Endothelial cell of umbilical vein (primary cell): Measurements from ENCODE around the gene UGCG. TPM values are rescaled to one million over a fixed set of nuclear protein-coding genes. Genes with fewer than 3 reads are reported as not detected.

ENCODE experiments used
- BruUV-seq: library from RNA; stranded (reverse); fragments of 400-500 nt; replicated peaks from 2 replicates; lab custom pipeline; 2021; lab: Mats Ljungman, UMichigan
- CTCF ChIA-PET: fragments of 300-600, 350-600 bp; sonication (Branson Sonifier 250); formaldehyde crosslinking; loops from one replicate; lab custom pipeline; 2021; ENCODE audit warnings: antibody characterized with exemption, inconsistent platforms; lab: Charles Lee
- POLR2A ChIA-PET: fragments of 300-600, 350-600 bp; sonication (Branson Sonifier 250); formaldehyde crosslinking; loops from one replicate; lab custom pipeline; 2021; ENCODE audit warnings: antibody characterized with exemption, inconsistent platforms; lab: Charles Lee
- DNase-seq: peaks from one replicate; pipeline ENCODE4 v3.0.0-alpha.2; 2011; ENCODE audit warnings: low read depth, low spot score
- FAIRE-seq: peaks from 2 replicates; lab custom pipeline; 2011; peaks lifted over from hg19 to GRCh38; lab: Jason Lieb, UNC
- H2AFZ ChIP-seq: 2 replicates; pipeline ENCODE4 v1.6.0; 2012; ENCODE audit warnings: low read depth, low read length, control low read depth, inconsistent platforms
- H3K27ac ChIP-seq: 2 replicates; pipeline ENCODE4 v1.5.1; 2011; ENCODE audit warnings: low read depth, mild to moderate bottlenecking, control low read depth, low read length, moderate library complexity; ENCODE audit not compliant: insufficient read depth
- H3K27me3 ChIP-seq, 2 experiments: 2 replicates each; pipeline versions ENCODE4 v1.6.0 to v1.6.1; 2011; ENCODE audit warnings: low read length in 2 of 2, mixed read lengths in 1 of 2; ENCODE audit not compliant: control insufficient read depth in 2 of 2, insufficient read depth in 2 of 2
- H3K36me3 ChIP-seq, 2 experiments: 2 replicates in 1 of 2; 3 replicates in 1 of 2; pipeline ENCODE4 v1.5.1; 2011; ENCODE audit warnings: low read length in 2 of 2, mild to moderate bottlenecking in 1 of 2, moderate library complexity in 1 of 2; ENCODE audit not compliant: control insufficient read depth in 2 of 2, insufficient read depth in 2 of 2; ENCODE audit errors: extremely low read depth in 1 of 2
- H3K4me1 ChIP-seq: 3 replicates; pipeline ENCODE4 v1.5.1; 2011; ENCODE audit warnings: mild to moderate bottlenecking, low read length; ENCODE audit not compliant: control insufficient read depth, insufficient read depth; ENCODE audit errors: extremely low read depth
- H3K4me2 ChIP-seq: 2 replicates; pipeline ENCODE4 v1.6.1; 2011; ENCODE audit warnings: low read length, control low read depth, mixed read lengths; ENCODE audit not compliant: insufficient read depth
- H3K4me3 ChIP-seq, 3 experiments: fragments of 200-600 bp in 1 of 3; sonication (generic), shearing (Covaris generic) in 1 of 3; replicated peaks in 1 of 3; 2 replicates each; pipeline ENCODE4 v1.5.1; 2011 to 2016; ENCODE audit warnings: control low read depth in 3 of 3, low read length in 3 of 3, mild to moderate bottlenecking in 2 of 3, inconsistent platforms in 1 of 3, low read depth in 1 of 3, moderate library complexity in 1 of 3; ENCODE audit not compliant: insufficient read depth in 1 of 3
- H3K79me2 ChIP-seq: 2 replicates; pipeline ENCODE4 v1.6.0; 2012; ENCODE audit warnings: low read length, inconsistent platforms; ENCODE audit not compliant: control insufficient read depth, insufficient read depth
- H3K9ac ChIP-seq: replicated peaks from 2 replicates; pipeline ENCODE3; 2011; ENCODE audit warnings: low read length, control low read depth; ENCODE audit not compliant: insufficient read depth; ENCODE audit errors: extremely low read depth
- H3K9me1 ChIP-seq: replicated peaks from 3 replicates; pipeline ENCODE4 v1.6.0; 2011; ENCODE audit warnings: mild to moderate bottlenecking, low read length; ENCODE audit not compliant: control insufficient read depth, insufficient read depth; ENCODE audit errors: extremely low read depth
- H3K9me3 ChIP-seq: replicated peaks from 2 replicates; pipeline ENCODE4 v1.5.1; 2012; ENCODE audit warnings: low read length, inconsistent platforms; ENCODE audit not compliant: control insufficient read depth, insufficient read depth
- H4K20me1 ChIP-seq: replicated peaks from 2 replicates; pipeline ENCODE3; 2011; ENCODE audit warnings: mild to moderate bottlenecking, low read length; ENCODE audit not compliant: control insufficient read depth, insufficient read depth; ENCODE audit errors: extremely low read depth
- EZH2 ChIP-seq: IDR thresholded peaks from 2 replicates; pipeline ENCODE4 v1.6.1; 2012; ENCODE audit warnings: borderline replicate concordance, low read depth, mild to moderate bottlenecking, moderate library complexity, low read length, inconsistent platforms; ENCODE audit not compliant: severe bottlenecking
- FOS ChIP-seq: IDR thresholded peaks from 2 replicates; pipeline ENCODE4 v1.6.1; 2011; ENCODE audit warnings: mild to moderate bottlenecking, low read length, moderate library complexity, borderline replicate concordance; ENCODE audit not compliant: insufficient read depth
- GATA2 ChIP-seq: IDR thresholded peaks from 2 replicates; pipeline ENCODE4 v1.7.0; 2011; ENCODE audit warnings: low read depth, mild to moderate bottlenecking, moderate library complexity, mixed read lengths, low read length; ENCODE audit not compliant: insufficient read length, insufficient read depth
- JUN ChIP-seq: IDR thresholded peaks from 2 replicates; pipeline ENCODE4 v1.6.1; 2011; ENCODE audit warnings: borderline replicate concordance, low read depth; ENCODE audit not compliant: insufficient read length, insufficient read depth
- MYC ChIP-seq: IDR thresholded peaks from one replicate; pipeline ENCODE4 v1.6.1; 2011; ENCODE audit warnings: mild to moderate bottlenecking, low read depth, low read length
- POLR2A ChIP-seq: IDR thresholded peaks from 2 replicates; pipeline ENCODE4 v1.6.1; 2012; ENCODE audit warnings: low read depth, mild to moderate bottlenecking, control low read depth, low read length
- POLR2AphosphoS5 ChIP-seq: IDR thresholded peaks from 2 replicates; pipeline ENCODE4 v1.6.1; 2012; ENCODE audit warnings: low read depth, mild to moderate bottlenecking, control low read depth, low read length, moderate library complexity; ENCODE audit not compliant: insufficient read depth
- dilution Hi-C: fragments of 300-500 bp; cut with MboI; formaldehyde crosslinking; loops from one replicate; pipeline ENCODE4 v1.15.0; 2019; ENCODE audit warnings: low sequenced_read_pairs; ENCODE audit not compliant: extremely low pct_ligation_motif_present
- intact Hi-C: fragments of 100-400 bp; cut with micrococcal nuclease; formaldehyde crosslinking; loops from one replicate; pipeline ENCODE4 v1.10.0; 2022
- polyA plus RNA-seq, 4 experiments: library from polyadenylated mRNA; depleted of rRNA in 3 of 4; stranded (reverse) in 3 of 4; unstranded in 1 of 4; fragments of >200 nt; gene quantifications; 2 replicates each; pipeline versions ENCODE4 v1.2.1 to v1.2.3, GENCODE V29; 2011 to 2012; ENCODE audit warnings: missing spikeins in 1 of 4
- total RNA-seq: library from RNA; stranded (reverse); gene quantifications from 2 replicates; pipeline ENCODE4 v1.2.3, GENCODE V29; 2021
- TF ChIP-seq, protein P1 (sequence below), 2 donors: IDR thresholded peaks; 1 replicate in 1 of 2; 2 replicates in 1 of 2; pipeline ENCODE4 v1.5.1; 2011; ENCODE audit warnings: low read length in 2 of 2, mild to moderate bottlenecking in 2 of 2, moderate library complexity in 2 of 2, control low read depth in 1 of 2, inconsistent platforms in 1 of 2, low read depth in 1 of 2; ENCODE audit not compliant: insufficient read depth in 1 of 2; ENCODE audit errors: extremely low read depth in 1 of 2
- TF ChIP-seq, protein P2 (sequence below): IDR thresholded peaks from 2 replicates; pipeline ENCODE4 v1.6.1; 2011; ENCODE audit not compliant: insufficient read depth, insufficient read length

Gene UGCG
- total and polyA plus RNA-seq, 2 donors (not counting 3 experiments of a cell fraction or from before 2014, with no cell fraction given) = 28.5 to 38.5 TPM

DNA sequence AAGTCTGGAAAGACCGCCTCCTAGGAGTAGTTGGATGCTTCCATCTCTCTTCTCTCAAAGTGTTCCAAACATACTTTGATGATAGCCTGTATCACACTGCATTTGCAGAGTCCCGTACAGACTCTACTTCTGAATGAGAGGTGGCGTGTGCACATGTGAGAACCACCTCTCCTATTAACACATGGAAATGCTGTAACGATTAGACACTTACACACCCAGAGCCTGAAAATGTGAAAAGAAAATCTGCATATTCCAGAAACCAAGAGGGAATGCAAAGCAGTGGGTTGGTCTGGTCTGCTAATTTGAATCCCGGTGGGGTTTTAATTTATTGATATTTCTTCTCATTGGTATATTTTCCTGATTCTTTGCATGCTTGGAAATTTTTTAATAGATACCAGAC is 10.5 kb downstream of the UGCG start:
- Histone ChIP-seq H3K4me2 (no peak overlapping the region), H2AFZ (no peak overlapping the region), H3K9ac (no peak overlapping the region), H3K27me3 (no peaks in the 10 kb centered on the region), H3K4me3 (no peak overlapping the region), H3K27ac (no peak overlapping the region), H3K79me2 (peaks cover 98% of the 10 kb centered on the region), H4K20me1 (peaks cover 8% of the 10 kb centered on the region), H3K9me1 (no peaks in the 10 kb centered on the region), H3K36me3 (peaks cover 0 to 2% of the 10 kb centered on the region in 2 experiments), H3K9me3 (no peaks in the 10 kb centered on the region), H3K4me1 (peaks cover 10% of the 10 kb centered on the region)
- DNase-seq = no peak
- CTCF ChIA-PET = interaction anchor here (0.9 to 1.2 kb wide), 2 partner anchors 9 to 148 kb away, joined by 3 read pairs; no protein-coding TSS in a partner anchor
- POLR2A ChIA-PET = no interaction called here
- FAIRE-seq = no peak
- no peak for TF ChIP-seq FOS
- TF ChIP-seq, protein P1, sequence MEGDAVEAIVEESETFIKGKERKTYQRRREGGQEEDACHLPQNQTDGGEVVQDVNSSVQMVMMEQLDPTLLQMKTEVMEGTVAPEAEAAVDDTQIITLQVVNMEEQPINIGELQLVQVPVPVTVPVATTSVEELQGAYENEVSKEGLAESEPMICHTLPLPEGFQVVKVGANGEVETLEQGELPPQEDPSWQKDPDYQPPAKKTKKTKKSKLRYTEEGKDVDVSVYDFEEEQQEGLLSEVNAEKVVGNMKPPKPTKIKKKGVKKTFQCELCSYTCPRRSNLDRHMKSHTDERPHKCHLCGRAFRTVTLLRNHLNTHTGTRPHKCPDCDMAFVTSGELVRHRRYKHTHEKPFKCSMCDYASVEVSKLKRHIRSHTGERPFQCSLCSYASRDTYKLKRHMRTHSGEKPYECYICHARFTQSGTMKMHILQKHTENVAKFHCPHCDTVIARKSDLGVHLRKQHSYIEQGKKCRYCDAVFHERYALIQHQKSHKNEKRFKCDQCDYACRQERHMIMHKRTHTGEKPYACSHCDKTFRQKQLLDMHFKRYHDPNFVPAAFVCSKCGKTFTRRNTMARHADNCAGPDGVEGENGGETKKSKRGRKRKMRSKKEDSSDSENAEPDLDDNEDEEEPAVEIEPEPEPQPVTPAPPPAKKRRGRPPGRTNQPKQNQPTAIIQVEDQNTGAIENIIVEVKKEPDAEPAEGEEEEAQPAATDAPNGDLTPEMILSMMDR (IDR thresholded peaks at IDR 0.05; ENCODE audit: extremely low read depth in 1 of 2, insufficient read depth in 1 of 2, low read depth in 1 of 2, low read length in 2 of 2) = no peak
- TF ChIP-seq POLR2AphosphoS5 = no peak
- no peak for TF ChIP-seq JUN
- TF ChIP-seq POLR2A = no peak
- TF ChIP-seq EZH2 = no peak
- TF ChIP-seq GATA2 = no peak
- TF ChIP-seq, protein P2, sequence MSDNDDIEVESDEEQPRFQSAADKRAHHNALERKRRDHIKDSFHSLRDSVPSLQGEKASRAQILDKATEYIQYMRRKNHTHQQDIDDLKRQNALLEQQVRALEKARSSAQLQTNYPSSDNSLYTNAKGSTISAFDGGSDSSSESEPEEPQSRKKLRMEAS = no peak
- TF ChIP-seq MYC = no peak
- no TSS peak for BruUV-seq
- dilution Hi-C loops (no loop called here), intact Hi-C loops (no loop called here)
